PC-9 (cell line): ENCODE results near the gene SLC6A3.

Source experiments
- EZH2 ChIP-seq: fragments of 200-600 bp; sonication (generic); IDR thresholded peaks from 2 replicates; pipeline ENCODE4 v1.8.0; 2017; ENCODE audit warnings: antibody characterized with exemption, low read depth
- TF ChIP-seq, protein P1 (sequence below): fragments of 200-600 bp; sonication (generic); conservative IDR thresholded peaks from 2 replicates; pipeline ENCODE4 v1.6.1; 2017; ENCODE audit warnings: mixed run types, antibody characterized with exemption, mild to moderate bottlenecking, moderate library complexity

- TF ChIP-seq, protein P1, sequence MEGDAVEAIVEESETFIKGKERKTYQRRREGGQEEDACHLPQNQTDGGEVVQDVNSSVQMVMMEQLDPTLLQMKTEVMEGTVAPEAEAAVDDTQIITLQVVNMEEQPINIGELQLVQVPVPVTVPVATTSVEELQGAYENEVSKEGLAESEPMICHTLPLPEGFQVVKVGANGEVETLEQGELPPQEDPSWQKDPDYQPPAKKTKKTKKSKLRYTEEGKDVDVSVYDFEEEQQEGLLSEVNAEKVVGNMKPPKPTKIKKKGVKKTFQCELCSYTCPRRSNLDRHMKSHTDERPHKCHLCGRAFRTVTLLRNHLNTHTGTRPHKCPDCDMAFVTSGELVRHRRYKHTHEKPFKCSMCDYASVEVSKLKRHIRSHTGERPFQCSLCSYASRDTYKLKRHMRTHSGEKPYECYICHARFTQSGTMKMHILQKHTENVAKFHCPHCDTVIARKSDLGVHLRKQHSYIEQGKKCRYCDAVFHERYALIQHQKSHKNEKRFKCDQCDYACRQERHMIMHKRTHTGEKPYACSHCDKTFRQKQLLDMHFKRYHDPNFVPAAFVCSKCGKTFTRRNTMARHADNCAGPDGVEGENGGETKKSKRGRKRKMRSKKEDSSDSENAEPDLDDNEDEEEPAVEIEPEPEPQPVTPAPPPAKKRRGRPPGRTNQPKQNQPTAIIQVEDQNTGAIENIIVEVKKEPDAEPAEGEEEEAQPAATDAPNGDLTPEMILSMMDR, result no peak
- TF ChIP-seq EZH2, result no peak
These were observed 52.3 kb downstream of the SLC6A3 start for GRCh38 chr5:1392801-1393565.
